Spleen (tissue), 7 donors: ENCODE results near the gene TMEM100.

Experiments used
- POLR2A ChIP-seq, 3 donors: fragments of 450-650 bp; IDR thresholded peaks; one replicate each; pipeline ENCODE4 v1.5.1; 2017; ENCODE audit warnings: antibody characterized with exemption in 3 of 3, mild to moderate bottlenecking in 1 of 3
- TF ChIP-seq, protein P1 (sequence below), 11 experiments: fragments of 200-600 bp in 7 of 11; fragments of 450-650 bp in 4 of 11; sonication (generic) in 4 of 11; IDR thresholded peaks in 8 of 11; conservative IDR thresholded peaks in 3 of 11; 1 replicate in 7 of 11; 2 replicates in 4 of 11; pipeline versions ENCODE4 v1.4.0 to v1.8.0; 2016 to 2021; ENCODE audit warnings: antibody characterized with exemption in 11 of 11, inconsistent platforms in 4 of 11, mild to moderate bottlenecking in 1 of 11
- donor health status: DM: no; HTN: no; CAD: no; lungs with moderate emphysema.
- donor health status: DM: no; HTN: no; CAD: no.
- donor health status: DM: no; HTN: no; CAD: no.

DNA sequence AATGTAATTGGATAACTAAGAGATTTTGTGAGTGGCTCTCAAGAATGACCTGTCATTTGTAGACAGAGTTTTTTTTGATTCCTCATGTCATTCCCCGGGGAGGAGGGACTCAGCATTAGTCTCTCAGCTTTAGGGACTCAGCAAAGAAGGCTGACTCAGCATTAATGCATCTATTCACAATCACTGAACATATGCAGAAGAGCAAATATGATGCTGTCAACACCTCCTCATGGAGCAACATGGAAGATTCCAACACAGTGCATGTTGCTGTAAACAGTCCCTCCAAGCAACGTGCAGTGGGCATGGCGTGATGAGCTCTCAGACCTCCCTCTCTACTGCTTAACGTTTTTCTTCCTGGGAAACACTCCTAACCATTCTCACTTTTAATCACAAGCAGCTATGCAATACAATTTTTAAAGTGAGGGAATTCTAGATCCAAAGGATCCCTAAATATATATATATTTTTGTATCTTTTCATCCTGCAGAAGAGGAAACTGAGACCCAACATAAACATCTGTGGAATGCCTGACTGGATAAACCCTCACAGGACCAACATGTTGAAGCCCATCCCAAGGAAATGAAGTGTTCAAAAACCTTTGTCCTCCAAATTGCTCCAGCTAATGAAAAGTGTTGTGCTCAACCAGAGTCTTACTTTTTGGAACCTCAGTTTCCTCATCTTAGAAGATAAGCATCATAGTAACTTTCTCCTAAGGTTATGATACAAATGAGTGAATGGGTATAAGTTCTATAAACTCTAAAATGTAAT is 38.9 kb downstream of the TMEM100 start:
- TF ChIP-seq, protein P1, sequence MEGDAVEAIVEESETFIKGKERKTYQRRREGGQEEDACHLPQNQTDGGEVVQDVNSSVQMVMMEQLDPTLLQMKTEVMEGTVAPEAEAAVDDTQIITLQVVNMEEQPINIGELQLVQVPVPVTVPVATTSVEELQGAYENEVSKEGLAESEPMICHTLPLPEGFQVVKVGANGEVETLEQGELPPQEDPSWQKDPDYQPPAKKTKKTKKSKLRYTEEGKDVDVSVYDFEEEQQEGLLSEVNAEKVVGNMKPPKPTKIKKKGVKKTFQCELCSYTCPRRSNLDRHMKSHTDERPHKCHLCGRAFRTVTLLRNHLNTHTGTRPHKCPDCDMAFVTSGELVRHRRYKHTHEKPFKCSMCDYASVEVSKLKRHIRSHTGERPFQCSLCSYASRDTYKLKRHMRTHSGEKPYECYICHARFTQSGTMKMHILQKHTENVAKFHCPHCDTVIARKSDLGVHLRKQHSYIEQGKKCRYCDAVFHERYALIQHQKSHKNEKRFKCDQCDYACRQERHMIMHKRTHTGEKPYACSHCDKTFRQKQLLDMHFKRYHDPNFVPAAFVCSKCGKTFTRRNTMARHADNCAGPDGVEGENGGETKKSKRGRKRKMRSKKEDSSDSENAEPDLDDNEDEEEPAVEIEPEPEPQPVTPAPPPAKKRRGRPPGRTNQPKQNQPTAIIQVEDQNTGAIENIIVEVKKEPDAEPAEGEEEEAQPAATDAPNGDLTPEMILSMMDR (IDR thresholded peaks at IDR 0.05 in 8 of 11, conservative IDR thresholded peaks at IDR 0.05 in 3 of 11): no peak
- no peak for TF ChIP-seq POLR2A (IDR thresholded peaks at IDR 0.05)
